GM18519 (cell line): ENCODE measurements around the gene ANKRD33.

Experiments used
- ATAC-seq: cut with Tn5 transposase; IDR thresholded peaks from one replicate; pipeline ENCODE4 v1.9.1; 2021; ENCODE audit warnings: mild to moderate bottlenecking, moderate library complexity; ENCODE audit not compliant: unreplicated experiment, low FRiP score

The ANKRD33 gene

GRCh38 chr12:51937926-51938325 lies 50.0 kb downstream of the ANKRD33 start:
- ATAC-seq = no peak

- ATAC-seq = no peak
Measured at GRCh38 chr12:51938726-51939125, 50.8 kb downstream of the ANKRD33 start.

- no peak for ATAC-seq
Measured at GRCh38 chr12:51941011-51941581, 53.2 kb downstream of the ANKRD33 start.
